Measurements from ENCODE around the gene GSTO2.

The GSTO2 gene

DNA sequence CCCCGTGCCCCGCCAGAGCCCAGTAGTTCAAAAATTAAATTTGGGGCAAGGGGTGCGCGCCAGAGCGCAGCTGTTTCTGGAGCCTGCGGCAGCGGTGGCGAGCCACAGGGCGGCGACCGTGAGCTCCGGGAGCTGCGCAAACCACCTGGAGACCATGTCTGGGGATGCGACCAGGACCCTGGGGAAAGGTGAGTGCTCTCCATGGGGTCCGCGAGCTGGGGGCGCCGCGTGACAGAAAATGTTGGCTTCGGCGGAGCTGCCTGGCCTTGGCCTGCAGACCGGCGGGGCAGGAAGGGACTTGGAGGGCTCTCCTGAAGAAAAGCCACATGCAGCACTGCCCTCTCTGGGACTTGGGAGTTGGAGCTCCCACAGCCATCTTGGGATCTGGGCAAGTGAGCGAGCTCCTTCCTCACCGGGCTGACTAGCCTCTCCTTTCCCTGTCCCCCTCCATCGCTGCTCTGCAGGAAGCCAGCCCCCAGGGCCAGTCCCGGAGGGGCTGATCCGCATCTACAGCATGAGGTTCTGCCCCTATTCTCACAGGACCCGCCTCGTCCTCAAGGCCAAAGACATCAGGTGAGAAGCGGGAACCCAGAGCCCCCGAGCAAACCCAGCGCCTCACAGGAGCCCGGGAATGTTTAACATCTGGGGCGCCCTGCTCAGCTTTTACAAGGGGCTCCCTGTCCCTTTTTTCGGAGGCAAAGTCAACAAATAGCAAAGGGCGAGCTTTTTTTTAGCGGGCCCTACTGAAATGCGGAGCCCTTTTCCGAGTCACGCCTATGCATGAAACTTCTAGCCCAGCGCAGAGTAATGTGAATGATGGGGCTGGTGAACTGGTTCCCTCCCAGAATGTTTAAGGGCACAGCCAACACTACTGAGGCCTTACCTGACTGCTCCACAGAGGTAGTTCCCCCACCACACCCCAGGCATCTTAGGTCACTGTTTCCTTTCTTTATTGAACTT, 6.1 kb downstream of the GSTO2 start (continued):
- TF ChIP-seq AEBP2 (tag by site-specific recombination; IDR thresholded peaks at IDR 0.05; ENCODE audit: borderline replicate concordance) (no peak), ZBTB17 (tag by site-specific recombination; IDR thresholded peaks at IDR 0.05) (peak; percentile 59), KLF9 (tag by site-specific recombination; IDR thresholded peaks at IDR 0.05; ENCODE audit: low read depth) (no peak), ZEB2 (tag by site-specific recombination; IDR thresholded peaks at IDR 0.05) (peak; percentile 78), ZNF623 (tag by site-specific recombination; IDR thresholded peaks at IDR 0.05) (no peak), ZNF629 (tag by site-specific recombination; IDR thresholded peaks at IDR 0.05) (0 out of 2 replicates have a peak, but pooled peaks have one; percentile 13), ZSCAN30 (tag by site-specific recombination; IDR thresholded peaks at IDR 0.05) (no peak), ZNF391 (tag by site-specific recombination; IDR thresholded peaks at IDR 0.05; ENCODE audit: borderline replicate concordance, low read depth) (no peak), YY1 (tag by site-specific recombination; IDR thresholded peaks at IDR 0.05) (0 out of 2 replicates have a peak, but pooled peaks have one; percentile 27), HOXD13 (CRISPR knock-in tag; IDR thresholded peaks at IDR 0.05; ENCODE audit: borderline replicate concordance) (no peak), GFI1B (tag by site-specific recombination; IDR thresholded peaks at IDR 0.05) (no peak), ZNF157 (tag by site-specific recombination; IDR thresholded peaks at IDR 0.05) (no peak), FEZF1 (tag by site-specific recombination; IDR thresholded peaks at IDR 0.05) (no peak), CTCF (tag by site-specific recombination; IDR thresholded peaks at IDR 0.05) (peak; percentile 86), ZNF561 (tag by site-specific recombination; IDR thresholded peaks at IDR 0.05; ENCODE audit: borderline replicate concordance) (peak; percentile 86; the same call in 1 of the 2 replicates), ZBTB20 (tag by site-specific recombination; IDR thresholded peaks at IDR 0.05) (no peak), ZNF580 (tag by site-specific recombination; IDR thresholded peaks at IDR 0.05) (0 out of 2 replicates have a peak, but pooled peaks have one; percentile 11), ZBTB48 (tag by site-specific recombination; IDR thresholded peaks at IDR 0.05) (peak; percentile 48; the same call in 1 of the 2 replicates), ZNF341 (tag by site-specific recombination; IDR thresholded peaks at IDR 0.05; ENCODE audit: low read depth) (no peak), ZNF660 (tag by site-specific recombination; IDR thresholded peaks at IDR 0.05) (no peak), ZBTB1 (tag by site-specific recombination; IDR thresholded peaks at IDR 0.05) (no peak), ZNF302 (tag by site-specific recombination; IDR thresholded peaks at IDR 0.05; ENCODE audit: low read depth) (no peak), ZNF692 (tag by site-specific recombination; IDR thresholded peaks at IDR 0.05) (no peak)
- TF ChIP-seq, protein P1, sequence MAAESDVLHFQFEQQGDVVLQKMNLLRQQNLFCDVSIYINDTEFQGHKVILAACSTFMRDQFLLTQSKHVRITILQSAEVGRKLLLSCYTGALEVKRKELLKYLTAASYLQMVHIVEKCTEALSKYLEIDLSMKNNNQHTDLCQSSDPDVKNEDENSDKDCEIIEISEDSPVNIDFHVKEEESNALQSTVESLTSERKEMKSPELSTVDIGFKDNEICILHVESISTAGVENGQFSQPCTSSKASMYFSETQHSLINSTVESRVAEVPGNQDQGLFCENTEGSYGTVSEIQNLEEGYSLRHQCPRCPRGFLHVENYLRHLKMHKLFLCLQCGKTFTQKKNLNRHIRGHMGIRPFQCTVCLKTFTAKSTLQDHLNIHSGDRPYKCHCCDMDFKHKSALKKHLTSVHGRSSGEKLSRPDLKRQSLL (tag by site-specific recombination; IDR thresholded peaks at IDR 0.05), result 0 out of 2 replicates have a peak, but pooled peaks have one; percentile 55
- TF ChIP-seq, protein P2, sequence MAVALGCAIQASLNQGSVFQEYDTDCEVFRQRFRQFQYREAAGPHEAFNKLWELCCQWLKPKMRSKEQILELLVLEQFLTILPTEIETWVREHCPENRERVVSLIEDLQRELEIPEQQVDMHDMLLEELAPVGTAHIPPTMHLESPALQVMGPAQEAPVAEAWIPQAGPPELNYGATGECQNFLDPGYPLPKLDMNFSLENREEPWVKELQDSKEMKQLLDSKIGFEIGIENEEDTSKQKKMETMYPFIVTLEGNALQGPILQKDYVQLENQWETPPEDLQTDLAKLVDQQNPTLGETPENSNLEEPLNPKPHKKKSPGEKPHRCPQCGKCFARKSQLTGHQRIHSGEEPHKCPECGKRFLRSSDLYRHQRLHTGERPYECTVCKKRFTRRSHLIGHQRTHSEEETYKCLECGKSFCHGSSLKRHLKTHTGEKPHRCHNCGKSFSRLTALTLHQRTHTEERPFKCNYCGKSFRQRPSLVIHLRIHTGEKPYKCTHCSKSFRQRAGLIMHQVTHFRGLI (tag by site-specific recombination; IDR thresholded peaks at IDR 0.05), result no peak
- TF ChIP-seq, protein P3, sequence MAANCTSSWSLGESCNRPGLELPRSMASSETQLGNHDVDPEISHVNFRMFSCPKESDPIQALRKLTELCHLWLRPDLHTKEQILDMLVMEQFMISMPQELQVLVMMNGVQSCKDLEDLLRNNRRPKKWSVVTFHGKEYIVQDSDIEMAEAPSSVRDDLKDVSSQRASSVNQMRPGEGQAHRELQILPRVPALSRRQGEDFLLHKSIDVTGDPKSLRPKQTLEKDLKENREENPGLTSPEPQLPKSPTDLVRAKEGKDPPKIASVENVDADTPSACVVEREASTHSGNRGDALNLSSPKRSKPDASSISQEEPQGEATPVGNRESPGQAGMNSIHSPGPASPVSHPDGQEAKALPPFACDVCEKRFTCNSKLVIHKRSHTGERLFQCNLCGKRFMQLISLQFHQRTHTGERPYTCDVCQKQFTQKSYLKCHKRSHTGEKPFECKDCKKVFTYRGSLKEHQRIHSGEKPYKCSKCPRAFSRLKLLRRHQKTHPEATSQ (tag by site-specific recombination; IDR thresholded peaks at IDR 0.05), result no peak
- TF ChIP-seq, protein P4, sequence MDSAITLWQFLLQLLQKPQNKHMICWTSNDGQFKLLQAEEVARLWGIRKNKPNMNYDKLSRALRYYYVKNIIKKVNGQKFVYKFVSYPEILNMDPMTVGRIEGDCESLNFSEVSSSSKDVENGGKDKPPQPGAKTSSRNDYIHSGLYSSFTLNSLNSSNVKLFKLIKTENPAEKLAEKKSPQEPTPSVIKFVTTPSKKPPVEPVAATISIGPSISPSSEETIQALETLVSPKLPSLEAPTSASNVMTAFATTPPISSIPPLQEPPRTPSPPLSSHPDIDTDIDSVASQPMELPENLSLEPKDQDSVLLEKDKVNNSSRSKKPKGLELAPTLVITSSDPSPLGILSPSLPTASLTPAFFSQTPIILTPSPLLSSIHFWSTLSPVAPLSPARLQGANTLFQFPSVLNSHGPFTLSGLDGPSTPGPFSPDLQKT (IDR thresholded peaks at IDR 0.05; ENCODE audit: borderline replicate concordance, low read depth, low read length), result no peak
